Esophagus muscularis mucosa (tissue), 2 donors: ENCODE results near the gene SETBP1.

Experiments used
- EP300 ChIP-seq: sonication (generic); formaldehyde crosslinking; IDR thresholded peaks from one replicate; pipeline ENCODE4 v1.6.1; 2017; ENCODE audit warnings: antibody characterized with exemption
- POLR2A ChIP-seq: fragments of 450-650 bp; IDR thresholded peaks from one replicate; pipeline ENCODE4 v1.6.1; 2017; ENCODE audit warnings: antibody characterized with exemption, moderate library complexity, mild to moderate bottlenecking, low read depth

DNA sequence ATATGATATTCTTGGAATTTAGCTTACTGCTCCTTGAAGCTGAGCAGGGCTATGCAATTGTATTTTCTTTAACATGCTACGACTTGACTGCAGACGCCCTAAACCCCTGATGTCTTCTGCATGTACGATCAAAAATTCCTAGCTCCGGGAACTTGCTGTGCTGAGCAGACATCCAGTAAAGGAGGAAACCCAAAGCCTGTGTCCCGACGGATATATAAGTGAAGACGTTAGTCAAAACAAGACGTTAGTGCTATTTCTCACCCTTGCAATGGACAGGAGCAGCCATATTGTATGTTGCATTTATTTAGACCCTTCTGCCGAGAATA lies 51.5 kb downstream of the SETBP1 start:
- TF ChIP-seq EP300 = no peak
- TF ChIP-seq POLR2A = no peak
